Pancreas (tissue), 10 donors: ENCODE results near the gene MIB2. TPM values are rescaled to one million over a fixed set of nuclear protein-coding genes. Genes with fewer than 3 reads are reported as not detected.

ENCODE experiments used
- ATAC-seq, 4 donors: fragments of 200-7000 bp; cut with Tn5 transposase; one replicate each; pipeline versions ENCODE4 v1.8.0 to v1.9.1; 2020; ENCODE audit warnings: mild to moderate bottlenecking in 4 of 4, moderate library complexity in 4 of 4
- DNase-seq, 6 donors: peaks; one replicate each; pipeline ENCODE4 v3.0.0-alpha.2; 2020
- FAIRE-seq: peaks from 2 replicates; lab custom pipeline; 2012; peaks lifted over from hg19 to GRCh38; lab: Jason Lieb, UNC
- H3K27ac ChIP-seq, 4 donors: fragments of 200-600 bp; sonication (generic); 1 replicate in 3 of 4; 2 replicates in 1 of 4; pipeline versions ENCODE4 v1.5.0 to v1.8.0; 2020
- H3K27me3 ChIP-seq, 4 donors: fragments of 200-600 bp; one replicate each; pipeline ENCODE4 v1.8.0; 2021
- H3K36me3 ChIP-seq, 3 donors: fragments of 200-600 bp; sonication (generic) in 1 of 3; one replicate each; pipeline versions ENCODE4 v1.5.0 to v1.8.0; 2020 to 2021
- H3K4me1 ChIP-seq, 3 donors: fragments of 200-600 bp; one replicate each; pipeline ENCODE4 v1.8.0; 2021
- H3K4me3 ChIP-seq, 4 donors: fragments of 200-600 bp; sonication (generic) in 2 of 4; one replicate each; pipeline versions ENCODE4 v1.5.0 to v1.8.0; 2020 to 2021
- H3K9me3 ChIP-seq, 4 donors: fragments of 200-600 bp; one replicate each; pipeline ENCODE4 v1.8.0; 2021
- WGBS, 2 donors: extraction: QIAGEN DNeasy Blood & Tissue Kit; methylation state at CpG; one replicate each; pipeline ENCODE4 v1.1.7; 2013; 5-methylcytosine and 5-hydroxymethylcytosine counted together
- intact Hi-C, 3 donors: fragments of 100-400 bp; cut with DNase I; formaldehyde crosslinking; loops; one replicate each; pipeline versions ENCODE4 v1.11.1 to v1.14.2; 2022
- polyA plus RNA-seq, 2 donors: library from polyadenylated mRNA; stranded (reverse); fragments of 200-250 nt; gene quantifications; one replicate each; pipeline ENCODE4 v1.2.3, GENCODE V29; 2013
- total RNA-seq, 6 donors: library from RNA; stranded (reverse); fragmentation: NEBNext Ultra II Directional in 4 of 6; extraction: Animal tissue kit (Norgen Biotek cat#: 25700) in 4 of 6; gene quantifications; one replicate each; pipeline versions ENCODE4 v1.2.1 to v1.2.4, GENCODE V29; 2021 to 2023
- TF ChIP-seq, protein P1 (sequence below), 4 donors: fragments of 200-600 bp; sonication (generic) in 3 of 4; IDR thresholded peaks; one replicate each; pipeline versions ENCODE4 v1.5.0 to v1.8.0; 2021; ENCODE audit warnings: antibody characterized with exemption in 4 of 4
- donor health status: healthy with polysubstance abuse.
- donor health status: DM: no; HTN: no; CAD: no; lungs with moderate emphysema.
- donor health status: DM: no; HTN: no; CAD: no.
- donor health status: control.
- donor health status: control.
- donor health status: Bipolar disorder and iron deficiency.
- donor health status: DM: yes; HTN: yes; CAD: no.
- donor health status: DM: no; HTN: no; CAD: no.
- donor health status: DM: no; HTN: no; CAD: no.
- donor health status: DM: yes; HTN: yes; CAD: no.

Gene MIB2
- total and polyA plus RNA-seq, 8 donors = 27.4 to 253 (median 37.2) TPM

GRCh38 chr1:1603671-1604373 lies 11.5 kb upstream of the MIB2 start:
- no peak overlapping the region for H3K4me3 ChIP-seq
- no peaks in the 10 kb centered on the region for H3K4me1 ChIP-seq
- no peaks in the 10 kb centered on the region for H3K27me3 ChIP-seq
- no peak for FAIRE-seq
- TF ChIP-seq, protein P1, sequence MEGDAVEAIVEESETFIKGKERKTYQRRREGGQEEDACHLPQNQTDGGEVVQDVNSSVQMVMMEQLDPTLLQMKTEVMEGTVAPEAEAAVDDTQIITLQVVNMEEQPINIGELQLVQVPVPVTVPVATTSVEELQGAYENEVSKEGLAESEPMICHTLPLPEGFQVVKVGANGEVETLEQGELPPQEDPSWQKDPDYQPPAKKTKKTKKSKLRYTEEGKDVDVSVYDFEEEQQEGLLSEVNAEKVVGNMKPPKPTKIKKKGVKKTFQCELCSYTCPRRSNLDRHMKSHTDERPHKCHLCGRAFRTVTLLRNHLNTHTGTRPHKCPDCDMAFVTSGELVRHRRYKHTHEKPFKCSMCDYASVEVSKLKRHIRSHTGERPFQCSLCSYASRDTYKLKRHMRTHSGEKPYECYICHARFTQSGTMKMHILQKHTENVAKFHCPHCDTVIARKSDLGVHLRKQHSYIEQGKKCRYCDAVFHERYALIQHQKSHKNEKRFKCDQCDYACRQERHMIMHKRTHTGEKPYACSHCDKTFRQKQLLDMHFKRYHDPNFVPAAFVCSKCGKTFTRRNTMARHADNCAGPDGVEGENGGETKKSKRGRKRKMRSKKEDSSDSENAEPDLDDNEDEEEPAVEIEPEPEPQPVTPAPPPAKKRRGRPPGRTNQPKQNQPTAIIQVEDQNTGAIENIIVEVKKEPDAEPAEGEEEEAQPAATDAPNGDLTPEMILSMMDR (IDR thresholded peaks at IDR 0.05) = no peak
- WGBS, 2 donors = 56 to 63% methylated on average over 13 of the region's 13 CpGs
- no peaks in the 10 kb centered on the region for H3K36me3 ChIP-seq
- H3K9me3 ChIP-seq = no peaks in the 10 kb centered on the region
- intact Hi-C loops = no loop called here
- no peak for DNase-seq
- ATAC-seq = no peak
- H3K27ac ChIP-seq = no peak overlapping the region

GRCh38 chr1:1604374-1605033 lies 10.8 kb upstream of the MIB2 start:
- Histone ChIP-seq H3K27me3 (no peaks in the 10 kb centered on the region), H3K4me1 (no peaks in the 10 kb centered on the region), H3K27ac (no peak overlapping the region), H3K4me3 (no peak overlapping the region), H3K9me3 (no peaks in the 10 kb centered on the region), H3K36me3 (no peaks in the 10 kb centered on the region)
- TF ChIP-seq, protein P1 (IDR thresholded peaks at IDR 0.05) = no peak
- DNase-seq = no peak
- no peak for FAIRE-seq
- no peak for ATAC-seq
- 73 to 77% methylated on average over 15 of the region's 15 CpGs for WGBS, 2 donors
- intact Hi-C loops = no loop called here

GRCh38 chr1:1605034-1605591 lies 10.2 kb upstream of the MIB2 start:
- Histone ChIP-seq H3K36me3 (no peaks in the 10 kb centered on the region), H3K4me1 (no peaks in the 10 kb centered on the region), H3K9me3 (no peaks in the 10 kb centered on the region), H3K4me3 (no peak overlapping the region), H3K27me3 (no peaks in the 10 kb centered on the region), H3K27ac (no peak overlapping the region)
- TF ChIP-seq, protein P1 (IDR thresholded peaks at IDR 0.05) = no peak
- no peak for DNase-seq
- intact Hi-C loops = no loop called here
- 79 to 87% methylated on average over 14 of the region's 14 CpGs for WGBS, 2 donors
- no peak for FAIRE-seq
- ATAC-seq = no peak

- Histone ChIP-seq H3K4me1 (no peaks in the 10 kb centered on the region), H3K27me3 (no peaks in the 10 kb centered on the region), H3K27ac (no peak overlapping the region), H3K9me3 (no peaks in the 10 kb centered on the region), H3K36me3 (no peaks in the 10 kb centered on the region), H3K4me3 (no peak overlapping the region)
- FAIRE-seq (no peak), DNase-seq (no peak), ATAC-seq (no peak)
- TF ChIP-seq, protein P1 (IDR thresholded peaks at IDR 0.05) = no peak
- intact Hi-C loops = no loop called here
- 76 to 85% methylated on average over 17 of the region's 17 CpGs for WGBS, 2 donors
Measured at GRCh38 chr1:1605724-1606123, 9.6 kb upstream of the MIB2 start.
